ENCODE measurements around the gene RAB17.

The RAB17 gene

GRCh38 chr2:237575869-237576862 lies 14.4 kb downstream of the RAB17 start:
- DNase-seq: no peak

DNA sequence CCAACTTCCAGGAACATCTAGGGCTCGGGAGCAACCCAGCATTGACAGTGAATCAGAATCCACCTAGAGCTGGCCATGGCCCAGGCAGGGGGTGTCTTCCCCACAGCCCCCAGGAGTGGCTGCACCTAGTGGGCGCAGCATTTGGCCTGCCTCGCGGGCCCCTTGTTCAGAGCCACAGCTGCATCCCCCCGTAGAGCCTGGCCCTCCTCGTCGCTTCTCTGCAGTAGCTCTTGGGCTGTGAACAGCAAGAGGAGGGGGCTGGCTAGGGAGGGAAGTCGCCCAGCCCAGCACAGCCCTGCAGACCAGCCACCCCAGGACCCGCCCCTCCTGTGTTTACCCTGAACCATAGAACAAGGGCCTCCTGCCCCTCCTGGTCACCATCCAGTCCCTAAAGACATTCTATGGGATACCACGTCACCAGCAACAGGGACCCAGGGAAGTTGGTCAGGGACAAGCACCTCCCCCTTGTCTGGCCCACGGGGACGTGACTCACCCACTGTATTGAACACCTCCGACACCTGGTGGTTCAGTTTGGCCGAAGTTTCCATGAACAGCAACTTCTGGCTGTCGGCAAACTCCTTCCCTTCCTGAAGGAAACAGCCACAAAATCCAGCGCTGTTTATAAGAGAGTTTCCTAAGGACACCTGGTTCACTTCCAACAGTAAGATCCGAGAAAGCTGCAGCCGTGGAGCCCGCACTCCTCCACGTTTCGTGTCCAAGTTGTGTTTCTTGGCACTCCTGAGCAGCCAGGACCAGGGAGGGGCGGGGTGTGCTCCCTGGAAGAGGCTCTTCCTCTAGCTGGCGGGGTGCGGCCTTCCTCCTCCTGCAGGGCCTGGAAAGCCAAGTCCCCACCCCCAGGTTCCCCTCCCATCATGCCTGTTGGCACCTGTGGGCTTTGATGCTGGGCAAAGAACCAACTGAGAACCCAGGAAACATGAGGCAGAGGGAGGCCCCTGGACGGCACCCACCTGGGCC lies 15.4 kb downstream of the RAB17 start:
- DNase-seq: no peak

DNA sequence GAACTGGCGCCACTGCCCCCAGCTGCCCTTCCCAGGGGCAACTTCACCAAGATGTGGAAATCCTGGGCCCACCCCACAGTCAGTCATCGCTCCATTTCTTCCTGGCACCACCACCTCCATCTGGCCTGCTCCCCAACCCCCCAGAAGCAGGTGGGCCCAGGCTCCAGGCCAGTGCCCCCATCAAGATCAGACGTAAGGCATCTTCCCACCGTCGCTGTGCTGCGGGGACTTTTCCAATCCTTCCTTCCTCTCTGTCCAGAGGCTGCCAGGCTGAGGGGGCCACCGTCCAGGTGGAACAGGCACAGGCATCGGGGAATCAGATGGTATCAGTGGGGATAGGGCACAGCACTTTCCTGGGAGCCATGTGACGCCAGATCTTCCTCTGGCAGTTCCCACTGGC lies 16.1 kb downstream of the RAB17 start:
- no peak for DNase-seq

GRCh38 chr2:237573721-237574415 lies 16.7 kb downstream of the RAB17 start:
- no peak for DNase-seq

GRCh38 chr2:237572742-237573101 lies 17.8 kb downstream of the RAB17 start:
- no peak for DNase-seq

GRCh38 chr2:237572021-237572741 lies 18.4 kb downstream of the RAB17 start:
- peak; percentile 42 for DNase-seq

GRCh38 chr2:237571551-237571950 lies 19.0 kb downstream of the RAB17 start:
- DNase-seq: no peak

DNA sequence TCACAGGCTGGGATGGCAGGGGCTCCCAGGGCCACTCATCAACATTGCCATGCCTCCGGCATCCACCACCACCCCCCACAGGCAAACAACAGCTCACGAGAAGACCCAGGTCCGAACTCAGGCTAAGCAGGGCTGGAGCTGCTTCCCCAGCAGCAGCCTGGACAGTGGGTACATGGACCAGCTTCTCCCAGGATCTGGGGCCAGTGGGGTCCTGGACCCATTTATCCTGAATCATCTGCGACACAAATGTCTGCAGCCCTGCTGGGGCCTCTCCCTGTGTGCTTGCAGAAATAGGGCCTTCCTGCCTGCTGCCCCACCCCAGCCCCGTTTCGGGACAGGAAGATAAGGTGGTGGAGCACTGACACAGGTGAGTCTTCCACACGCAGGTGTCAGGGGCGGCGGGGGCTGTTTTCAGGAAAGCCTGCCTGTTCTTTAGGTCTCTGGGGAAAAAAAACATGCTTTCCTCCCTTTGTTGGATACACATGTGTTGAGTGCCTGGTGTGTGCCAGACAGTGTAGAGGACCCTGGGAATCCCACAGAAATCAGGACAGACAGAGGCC lies 19.7 kb downstream of the RAB17 start:
- no peak for DNase-seq

DNA sequence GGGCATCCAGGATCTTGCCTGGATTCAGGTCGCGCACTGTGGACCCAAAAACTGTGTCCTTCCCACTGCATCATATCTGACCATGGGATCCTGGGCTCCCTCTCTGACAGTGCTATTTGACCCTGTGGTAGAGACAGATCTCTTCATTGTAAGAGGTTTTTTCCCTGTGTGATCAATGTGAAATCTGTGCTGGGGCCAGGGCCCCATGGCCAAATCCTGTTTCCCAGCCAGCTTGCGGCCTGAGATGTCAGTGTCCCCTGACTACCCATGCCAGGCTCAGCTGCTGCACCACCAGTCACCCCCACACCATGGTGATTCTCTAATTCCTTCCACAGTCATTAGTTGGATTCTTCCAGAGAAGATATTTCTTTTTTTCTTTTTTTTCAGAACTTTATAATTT lies 20.6 kb downstream of the RAB17 start:
- DNase-seq: no peak

DNA sequence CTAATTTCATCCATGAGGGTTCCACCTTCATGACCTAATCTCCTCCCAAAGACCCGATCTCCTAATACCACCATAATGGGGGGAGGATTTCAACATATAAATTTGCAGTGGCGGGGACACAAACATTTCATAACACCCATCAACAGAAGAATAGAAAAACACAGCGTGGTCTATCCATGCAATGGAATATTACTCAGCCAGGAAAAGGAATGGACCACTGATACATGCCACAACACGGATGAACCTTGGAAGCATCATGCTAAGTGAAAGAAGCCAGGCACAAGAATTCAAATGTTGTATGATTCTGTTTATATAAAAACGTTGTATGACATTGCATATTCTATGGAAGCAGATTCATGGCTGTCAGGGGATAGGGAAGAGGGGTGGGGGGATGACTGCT lies 21.5 kb downstream of the RAB17 start:
- no peak for DNase-seq

DNA sequence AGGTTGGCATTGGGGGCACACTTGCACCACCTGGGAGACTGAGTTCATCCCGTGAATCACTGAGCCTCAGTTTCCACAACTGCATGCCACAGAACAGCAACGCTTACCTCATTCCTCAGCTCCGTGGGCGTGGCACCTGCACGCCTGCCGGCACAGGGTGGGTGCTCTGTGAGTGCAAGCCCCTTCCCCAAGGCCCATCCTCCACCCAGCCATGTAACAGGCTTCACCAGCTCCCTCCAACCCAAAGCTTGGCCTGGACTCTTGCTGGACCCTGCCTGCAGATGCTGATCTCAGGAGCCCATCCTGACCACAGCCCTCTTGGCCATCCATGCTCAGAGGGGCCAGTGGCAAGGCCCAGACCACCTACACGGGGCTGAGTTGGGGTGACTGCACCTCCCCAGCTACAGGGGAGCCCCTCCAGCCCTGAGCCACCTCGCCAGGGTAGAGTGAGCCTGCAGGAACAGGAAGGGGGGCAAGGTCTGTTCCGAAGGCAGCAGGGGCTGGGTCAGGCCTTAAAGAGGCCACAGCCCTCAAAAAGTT lies 22.3 kb downstream of the RAB17 start:
- DNase-seq: no peak

GRCh38 chr2:237567276-237568029 lies 23.1 kb downstream of the RAB17 start:
- no peak for DNase-seq

GRCh38 chr2:237566401-237567235 lies 23.9 kb downstream of the RAB17 start, which contains the start of gene PRLH:
TSS of gene PRLH (plus strand) at chr2:237566574. CDS start at chr2:237566574, 0 bp downstream.
- DNase-seq: no peak

GRCh38 chr2:237565974-237566373 lies 24.6 kb downstream of the RAB17 start:
- no peak for DNase-seq

- no peak for DNase-seq
Observed at GRCh38 chr2:237564526-237565131, 25.9 kb downstream of the RAB17 start.

DNA sequence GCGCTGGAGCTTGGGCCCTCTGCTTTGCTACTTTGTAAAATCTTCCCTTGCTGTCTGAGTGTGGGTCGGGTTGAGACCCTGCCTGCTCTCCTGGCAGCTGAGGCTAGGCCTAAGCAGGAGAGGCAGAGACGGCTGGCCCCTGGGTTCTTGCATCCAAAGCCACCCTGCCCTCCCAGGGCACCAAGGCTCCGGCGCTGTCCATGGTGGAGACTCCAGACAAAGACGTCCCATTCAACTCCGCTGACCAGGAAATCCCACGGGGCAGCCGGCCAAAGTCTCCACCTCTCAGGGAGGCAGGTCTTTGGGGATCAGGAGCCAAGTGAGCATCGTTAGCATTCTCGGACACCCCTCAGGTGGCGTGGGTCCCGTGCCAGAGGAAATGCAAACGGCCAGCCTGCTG lies 26.7 kb downstream of the RAB17 start:
- no peak for DNase-seq

DNA sequence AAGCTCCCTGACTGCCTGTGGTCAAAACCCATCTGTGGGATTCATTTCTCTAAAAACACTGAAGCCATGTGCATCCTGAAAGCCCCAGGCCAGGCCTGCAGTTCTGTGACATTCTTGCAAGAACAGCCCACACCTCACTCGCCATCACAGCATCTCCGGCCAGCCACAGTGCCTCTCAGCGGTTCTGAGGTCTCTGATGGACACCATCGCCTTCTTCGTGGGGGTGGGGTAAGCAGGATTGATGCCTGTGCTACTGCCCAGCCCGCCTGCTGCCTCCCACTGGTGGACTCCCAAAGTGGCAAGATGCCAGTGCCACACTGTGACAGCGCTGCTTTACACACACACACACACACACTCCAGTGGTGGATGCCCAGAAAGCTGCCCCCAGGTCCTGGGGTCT lies 29.3 kb downstream of the RAB17 start:
- DNase-seq: no peak

DNA sequence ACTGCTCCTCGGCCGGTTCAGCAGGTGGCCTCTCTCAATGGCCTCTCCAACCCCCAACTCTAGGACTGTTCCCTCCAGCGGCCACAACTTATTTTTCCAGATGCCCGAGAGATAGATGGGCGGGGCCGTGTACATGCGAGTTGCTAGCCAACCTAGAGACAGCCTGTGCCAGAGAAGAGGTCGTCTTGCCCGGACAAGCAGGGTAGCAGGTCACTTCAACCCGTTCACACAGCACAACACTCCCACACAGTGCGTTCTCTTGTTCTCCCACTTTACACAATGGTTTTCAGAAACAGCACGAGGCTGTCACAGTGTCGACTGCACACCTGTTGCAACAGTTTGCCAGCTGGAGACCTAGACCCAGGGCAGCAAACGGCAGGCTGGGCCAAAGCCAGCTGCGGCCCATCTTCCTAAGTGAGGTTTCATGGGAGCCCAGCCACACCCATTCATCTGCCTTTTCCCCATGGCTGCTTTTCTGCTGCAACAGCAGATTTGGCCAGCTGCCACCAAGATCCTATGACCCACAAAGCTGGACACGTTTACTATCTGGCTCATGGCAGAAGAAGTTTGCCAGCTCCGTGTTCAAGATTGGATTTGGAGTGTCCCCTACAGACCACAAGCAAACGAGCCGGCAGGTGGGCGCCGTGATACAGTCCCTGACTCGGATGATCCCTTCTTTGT lies 31.4 kb downstream of the RAB17 start:
- peak; percentile 83 for DNase-seq

GRCh38 chr2:237557633-237558015 lies 32.9 kb downstream of the RAB17 start:
- DNase-seq: no peak

All from DMS79 (cell line).